Adrenal gland (tissue), 5 donors: ENCODE data around the gene USF3.

ENCODE experiments used
- CTCF ChIP-seq, 6 experiments: fragments of 450-650 bp in 4 of 6; fragments of 200-600 bp in 2 of 6; sonication (generic) in 1 of 6; IDR thresholded peaks; 1 replicate in 5 of 6; 2 replicates in 1 of 6; pipeline versions ENCODE4 v1.5.1 to v1.8.0; 2016 to 2021; ENCODE audit warnings: antibody characterized with exemption in 6 of 6, mild to moderate bottlenecking in 2 of 6, moderate library complexity in 1 of 6
- POLR2A ChIP-seq, 2 donors: fragments of 450-650 bp; IDR thresholded peaks; one replicate each; pipeline ENCODE4 v1.6.1; 2017; ENCODE audit warnings: antibody characterized with exemption in 2 of 2, mild to moderate bottlenecking in 2 of 2, moderate library complexity in 1 of 2
- donor health status: DM: no; HTN: no; CAD: no.

DNA sequence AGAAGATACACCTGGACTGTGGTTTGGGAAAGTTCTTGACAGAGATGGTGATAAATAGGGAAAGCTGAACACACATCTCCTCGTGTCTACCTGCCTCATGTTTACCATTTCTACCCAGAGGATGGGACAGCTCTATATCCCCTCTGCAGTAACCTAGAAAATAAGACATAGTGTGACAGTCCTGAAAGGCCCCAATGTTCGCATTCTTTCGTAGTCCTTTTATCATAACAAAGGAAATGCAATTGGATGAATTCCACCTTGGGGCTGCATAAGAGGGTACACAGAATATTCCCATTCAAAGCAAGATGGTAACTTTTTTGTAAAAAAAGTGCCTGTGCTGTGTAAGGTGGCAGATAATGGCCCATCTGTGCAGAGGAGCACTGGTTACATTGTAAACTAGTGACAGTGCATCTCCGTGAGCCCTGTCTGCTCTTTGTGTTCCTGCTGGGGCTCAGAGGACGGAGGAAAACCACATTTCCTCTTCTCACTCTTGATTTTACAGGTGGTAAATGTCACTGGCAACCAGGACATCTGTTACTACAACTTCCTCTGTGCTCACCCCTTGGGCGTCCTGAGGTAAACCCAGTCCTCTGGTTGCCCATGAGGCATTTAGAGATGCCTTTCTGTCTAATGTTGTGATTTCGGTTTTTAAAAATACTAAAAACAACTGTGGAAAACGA lies 89.8 kb downstream of the USF3 start:
- TF ChIP-seq CTCF (IDR thresholded peaks at IDR 0.05) (no peak), POLR2A (IDR thresholded peaks at IDR 0.05) (no peak)
